GM20000 (cell line): ENCODE results near the gene MS4A10.
A peak's percentile ranks its signal among the peaks of the same experiment; 100 is the strongest.

Source experiments
- DNase-seq: peaks from one replicate; pipeline ENCODE4 v3.0.0; 2012; ENCODE audit warnings: low spot score
- TF ChIP-seq, protein P1 (sequence below): IDR thresholded peaks from 2 replicates; pipeline ENCODE4 v1.5.1; 2012; ENCODE audit warnings: mild to moderate bottlenecking, control low read depth; ENCODE audit errors: extremely low read depth, missing control alignments

The MS4A10 gene

DNA sequence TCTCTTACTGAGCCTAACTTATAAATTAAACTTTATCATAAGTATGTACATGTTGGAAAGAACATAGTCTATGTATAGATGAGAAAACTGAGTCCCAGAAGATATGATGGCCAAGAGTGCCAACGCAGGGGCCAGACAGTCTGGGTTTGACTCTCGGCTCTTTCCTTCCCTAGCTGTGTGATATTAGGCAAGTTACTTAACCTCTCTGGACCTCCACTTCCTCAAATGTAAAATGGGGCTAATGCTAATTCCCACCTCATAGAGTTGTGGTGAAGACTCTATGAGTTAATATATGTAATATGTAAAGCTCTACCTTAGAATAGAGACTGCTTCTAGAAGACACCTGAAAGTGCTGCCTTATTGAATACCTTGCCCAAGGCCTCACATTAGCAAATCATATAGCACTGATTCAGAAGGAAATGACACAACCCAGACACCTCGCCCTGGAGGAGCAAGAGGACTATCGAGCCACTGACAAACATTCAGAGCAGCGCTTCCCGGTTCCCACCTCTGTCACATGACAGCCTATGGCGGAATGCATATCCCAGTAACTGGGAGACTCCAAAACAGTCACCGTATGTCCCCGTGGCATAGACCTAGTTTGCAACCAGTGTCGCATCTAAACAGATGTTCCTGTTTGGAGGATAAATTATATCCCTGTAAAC lies 45.5 kb downstream of the MS4A10 start:
- no peak for DNase-seq
- TF ChIP-seq, protein P1, sequence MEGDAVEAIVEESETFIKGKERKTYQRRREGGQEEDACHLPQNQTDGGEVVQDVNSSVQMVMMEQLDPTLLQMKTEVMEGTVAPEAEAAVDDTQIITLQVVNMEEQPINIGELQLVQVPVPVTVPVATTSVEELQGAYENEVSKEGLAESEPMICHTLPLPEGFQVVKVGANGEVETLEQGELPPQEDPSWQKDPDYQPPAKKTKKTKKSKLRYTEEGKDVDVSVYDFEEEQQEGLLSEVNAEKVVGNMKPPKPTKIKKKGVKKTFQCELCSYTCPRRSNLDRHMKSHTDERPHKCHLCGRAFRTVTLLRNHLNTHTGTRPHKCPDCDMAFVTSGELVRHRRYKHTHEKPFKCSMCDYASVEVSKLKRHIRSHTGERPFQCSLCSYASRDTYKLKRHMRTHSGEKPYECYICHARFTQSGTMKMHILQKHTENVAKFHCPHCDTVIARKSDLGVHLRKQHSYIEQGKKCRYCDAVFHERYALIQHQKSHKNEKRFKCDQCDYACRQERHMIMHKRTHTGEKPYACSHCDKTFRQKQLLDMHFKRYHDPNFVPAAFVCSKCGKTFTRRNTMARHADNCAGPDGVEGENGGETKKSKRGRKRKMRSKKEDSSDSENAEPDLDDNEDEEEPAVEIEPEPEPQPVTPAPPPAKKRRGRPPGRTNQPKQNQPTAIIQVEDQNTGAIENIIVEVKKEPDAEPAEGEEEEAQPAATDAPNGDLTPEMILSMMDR = no peak

DNA sequence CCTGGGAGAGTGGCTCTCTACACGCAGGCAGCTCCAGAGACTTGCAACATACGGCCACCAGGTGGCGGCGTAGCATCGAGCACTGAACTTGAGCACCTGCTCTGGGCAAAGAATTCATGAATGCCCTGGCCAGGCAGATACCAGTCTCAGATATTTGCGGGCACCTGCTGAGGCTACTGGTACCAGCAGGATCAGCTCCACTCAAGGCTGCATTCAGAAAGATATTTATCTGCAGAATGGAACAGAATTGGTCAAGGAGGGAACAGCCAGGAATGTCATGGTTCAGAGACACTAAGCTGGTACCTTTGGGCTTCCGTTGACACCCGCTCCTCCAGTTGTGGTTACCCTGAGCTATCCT lies 46.0 kb downstream of the MS4A10 start:
- DNase-seq = peak; percentile 84
- TF ChIP-seq, protein P1 = peak; percentile 93

DNA sequence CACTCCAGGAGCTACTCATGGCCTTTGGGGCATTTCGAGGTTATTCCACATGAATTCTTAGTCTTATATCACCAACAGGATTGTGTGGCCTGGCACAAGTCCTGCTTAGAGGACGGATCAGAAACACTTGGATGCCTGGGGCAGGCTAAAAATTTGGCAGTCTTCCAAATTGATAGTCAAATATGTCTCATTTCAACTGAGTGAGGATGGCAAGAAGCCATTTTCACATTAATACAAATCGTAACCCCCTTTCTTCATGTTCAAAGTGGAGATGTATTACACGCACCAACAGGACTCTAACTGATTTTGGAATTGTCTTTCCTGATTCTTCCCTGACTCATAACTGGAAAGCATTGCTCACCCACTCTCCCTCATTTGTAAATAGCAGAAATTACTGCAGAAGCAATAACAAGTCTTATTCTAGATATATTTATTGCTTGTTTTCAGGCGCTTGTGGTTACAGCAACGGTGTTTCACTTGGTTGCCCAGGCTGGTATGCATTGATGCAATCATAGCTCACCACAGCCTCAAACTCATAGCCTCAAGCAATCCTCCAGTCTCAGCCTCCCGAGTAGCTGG lies 46.5 kb downstream of the MS4A10 start:
- DNase-seq = no peak
- TF ChIP-seq, protein P1 = no peak

DNA sequence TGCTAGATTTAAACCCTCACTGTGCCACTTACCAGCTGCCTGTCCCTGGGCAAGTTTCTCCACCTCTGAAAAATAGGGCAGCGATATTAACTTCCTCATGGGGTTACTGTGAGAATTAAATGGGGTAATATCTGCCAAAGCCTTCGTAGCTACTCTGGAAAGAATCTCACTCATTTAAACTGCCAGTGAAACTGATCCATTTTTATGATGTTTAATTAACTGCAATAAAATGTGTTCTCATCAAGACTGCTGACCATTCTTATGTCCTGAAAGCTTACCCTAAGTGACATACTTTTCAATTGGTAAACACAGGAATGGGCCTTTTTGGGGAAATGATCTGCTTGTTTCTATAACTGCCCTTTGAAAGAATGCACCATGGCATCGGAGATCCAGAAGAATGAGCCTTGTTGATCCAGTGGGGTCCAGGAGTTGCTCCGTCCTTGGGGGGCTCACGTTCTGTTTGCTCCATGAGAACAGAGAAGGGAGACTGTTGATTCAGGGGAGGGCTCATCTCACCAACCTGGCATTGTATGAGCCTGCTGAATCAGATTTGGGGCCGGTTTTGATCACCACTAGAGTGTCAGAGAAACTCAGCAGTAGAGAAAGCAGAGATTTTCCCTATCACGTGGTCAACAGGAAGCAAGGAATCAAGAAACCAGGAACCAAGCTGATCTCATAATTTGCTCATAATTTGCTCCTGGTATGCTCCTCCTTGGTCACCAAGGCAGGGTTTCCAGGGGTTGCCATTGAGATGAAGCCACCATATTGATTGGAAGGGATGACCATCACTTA lies 49.8 kb downstream of the MS4A10 start:
- TF ChIP-seq, protein P1 = no peak
- no peak for DNase-seq

DNA sequence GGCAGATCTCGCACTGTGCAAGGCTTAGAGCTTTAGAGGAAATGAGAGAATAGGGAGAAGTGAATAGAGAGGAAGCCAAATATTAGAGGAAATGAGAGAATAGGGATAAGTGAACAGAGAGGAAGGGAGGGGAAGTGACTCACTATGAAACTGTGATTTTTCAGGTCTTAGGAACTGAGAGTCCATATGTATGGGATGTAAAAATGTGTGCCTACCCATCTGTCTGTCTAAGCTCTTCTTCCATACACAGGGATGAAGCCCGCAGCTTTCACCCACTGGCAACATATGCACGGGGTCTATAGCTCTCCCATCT lies 50.4 kb downstream of the MS4A10 start:
- TF ChIP-seq, protein P1 = no peak
- no peak for DNase-seq

DNA sequence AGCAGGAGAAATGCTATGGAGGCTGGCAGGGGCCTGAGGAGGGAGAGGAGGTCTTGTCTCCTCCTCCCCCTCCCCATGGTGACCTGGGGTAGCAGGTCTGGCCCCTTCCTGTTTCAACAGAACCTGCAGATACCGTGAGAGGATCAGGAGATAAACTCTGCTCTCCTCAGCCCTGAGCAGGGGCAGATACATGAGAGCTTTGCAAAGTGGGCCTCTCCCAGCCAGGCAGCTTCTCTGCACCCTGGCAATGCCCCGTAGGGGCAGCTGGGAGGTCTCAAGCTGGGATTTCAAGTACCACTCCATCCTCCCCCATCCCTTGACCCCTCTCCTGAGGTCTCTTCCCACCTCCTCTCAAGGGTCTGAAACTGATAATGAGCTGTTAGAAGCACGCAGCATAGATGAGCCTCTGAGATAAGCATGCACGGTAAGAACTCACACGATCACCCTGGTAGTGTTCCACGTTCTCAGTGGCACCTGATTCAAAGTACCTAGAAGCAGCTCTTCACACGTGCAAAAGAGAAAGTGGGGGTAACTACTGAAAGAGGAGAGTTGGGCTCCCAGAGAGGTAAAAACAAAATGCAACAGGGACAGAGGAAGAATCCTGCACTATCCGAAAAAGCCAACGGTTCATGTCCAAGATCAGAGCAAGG lies 51.9 kb downstream of the MS4A10 start:
- no peak for DNase-seq

DNA sequence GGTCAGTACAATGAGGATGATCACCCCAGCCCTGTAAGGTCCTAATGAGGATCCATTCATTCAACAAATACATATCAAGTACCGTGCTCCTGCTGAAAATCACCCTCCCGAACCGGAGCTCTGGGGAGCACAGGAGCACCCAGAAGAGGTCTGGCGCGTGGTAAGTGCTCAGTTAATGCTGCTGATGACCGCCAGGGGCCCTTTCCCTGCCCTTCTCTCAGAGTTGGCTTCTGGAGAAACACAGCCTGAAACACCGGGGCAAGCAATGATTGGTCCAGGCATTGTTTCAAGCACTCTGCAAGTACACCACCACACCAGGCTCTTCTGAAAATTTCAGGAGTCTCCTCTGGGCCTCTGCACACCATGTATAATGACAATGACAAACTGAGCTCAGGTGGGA lies 53.0 kb downstream of the MS4A10 start:
- TF ChIP-seq, protein P1 = no peak
- no peak for DNase-seq

More for the DNA sequence above, 51.9 kb downstream of the MS4A10 start:
- TF ChIP-seq, protein P1 = no peak
